Thoracic aorta (tissue), 2 donors: ENCODE results near the gene GCNT3. TPM values are rescaled to one million over a fixed set of nuclear protein-coding genes. Genes with fewer than 3 reads are reported as not detected.

Experiments
- ATAC-seq: fragments of 150-250 bp; one replicate; pipeline ENCODE4 v1.8.0; 2017; ENCODE audit warnings: low read depth; ENCODE audit not compliant: insufficient number of reproducible peaks, low FRiP score
- DNase-seq: peaks from one replicate; pipeline ENCODE4 v3.0.0-alpha.2; 2020; ENCODE audit warnings: low spot score
- H3K27ac ChIP-seq, 2 donors: fragments of 200-600 bp; sonication (generic); 1 replicate in 1 of 2; 2 replicates in 1 of 2; pipeline ENCODE4 v1.5.1; 2016; ENCODE audit warnings: mild to moderate bottlenecking in 2 of 2, moderate library complexity in 2 of 2
- H3K27me3 ChIP-seq: fragments of 200-600 bp; sonication (generic); replicated peaks from 2 replicates; pipeline ENCODE4 v1.6.0; 2016; ENCODE audit warnings: mild to moderate bottlenecking; ENCODE audit not compliant: insufficient read depth
- H3K36me3 ChIP-seq: fragments of 200-600 bp; sonication (generic); one replicate; pipeline ENCODE4 v1.5.1; 2016
- H3K4me1 ChIP-seq, 2 donors: fragments of 200-600 bp; sonication (generic); 1 replicate in 1 of 2; 2 replicates in 1 of 2; pipeline versions ENCODE4 v1.5.1 to v1.6.0; 2016; ENCODE audit warnings: low read depth in 2 of 2, mild to moderate bottlenecking in 1 of 2; ENCODE audit not compliant: control insufficient read depth in 1 of 2
- H3K4me3 ChIP-seq: fragments of 200-600 bp; sonication (generic); 2 replicates; pipeline ENCODE4 v1.5.1; 2016; ENCODE audit warnings: mild to moderate bottlenecking
- H3K9me3 ChIP-seq: fragments of 200-600 bp; sonication (generic); 2 replicates; pipeline ENCODE4 v1.5.1; 2016
- total RNA-seq, 2 donors: library from RNA; depleted of rRNA; stranded (reverse); fragments of >200 nt; gene quantifications; one replicate each; pipeline versions ENCODE4 v1.1.0 to v1.2.3, GENCODE V29; 2016
- TF ChIP-seq, protein P1 (sequence below): fragments of 200-600 bp; sonication (generic); IDR thresholded peaks from one replicate; pipeline ENCODE4 v1.5.1; 2019; ENCODE audit warnings: antibody characterized with exemption

GCNT3 gene
- total RNA-seq, 2 donors from 2014 or later: 0.92 TPM; not detected in 1

GRCh38 chr15:59659366-59659765 lies 47.8 kb downstream of the GCNT3 start:
- ATAC-seq: no peak
- DNase-seq: no peak
- Histone ChIP-seq H3K4me1 (peaks cover 10 to 16% of the 10 kb centered on the region in 2 donors), H3K27ac (no peak overlapping the region), H3K36me3 (peaks cover 11% of the 10 kb centered on the region), H3K27me3 (no peaks in the 10 kb centered on the region), H3K4me3 (no peak overlapping the region), H3K9me3 (no peaks in the 10 kb centered on the region)
- TF ChIP-seq, protein P1, sequence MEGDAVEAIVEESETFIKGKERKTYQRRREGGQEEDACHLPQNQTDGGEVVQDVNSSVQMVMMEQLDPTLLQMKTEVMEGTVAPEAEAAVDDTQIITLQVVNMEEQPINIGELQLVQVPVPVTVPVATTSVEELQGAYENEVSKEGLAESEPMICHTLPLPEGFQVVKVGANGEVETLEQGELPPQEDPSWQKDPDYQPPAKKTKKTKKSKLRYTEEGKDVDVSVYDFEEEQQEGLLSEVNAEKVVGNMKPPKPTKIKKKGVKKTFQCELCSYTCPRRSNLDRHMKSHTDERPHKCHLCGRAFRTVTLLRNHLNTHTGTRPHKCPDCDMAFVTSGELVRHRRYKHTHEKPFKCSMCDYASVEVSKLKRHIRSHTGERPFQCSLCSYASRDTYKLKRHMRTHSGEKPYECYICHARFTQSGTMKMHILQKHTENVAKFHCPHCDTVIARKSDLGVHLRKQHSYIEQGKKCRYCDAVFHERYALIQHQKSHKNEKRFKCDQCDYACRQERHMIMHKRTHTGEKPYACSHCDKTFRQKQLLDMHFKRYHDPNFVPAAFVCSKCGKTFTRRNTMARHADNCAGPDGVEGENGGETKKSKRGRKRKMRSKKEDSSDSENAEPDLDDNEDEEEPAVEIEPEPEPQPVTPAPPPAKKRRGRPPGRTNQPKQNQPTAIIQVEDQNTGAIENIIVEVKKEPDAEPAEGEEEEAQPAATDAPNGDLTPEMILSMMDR: no peak

- Histone ChIP-seq H3K27me3 (no peaks in the 10 kb centered on the region), H3K9me3 (no peaks in the 10 kb centered on the region), H3K4me3 (no peak overlapping the region), H3K27ac (no peak overlapping the region), H3K36me3 (peaks cover 16% of the 10 kb centered on the region), H3K4me1 (no peaks in the 10 kb centered on the region)
- TF ChIP-seq, protein P1: no peak
- DNase-seq (no peak), ATAC-seq (no peak)
Measured at GRCh38 chr15:59662260-59662659, 50.7 kb downstream of the GCNT3 start.

DNA sequence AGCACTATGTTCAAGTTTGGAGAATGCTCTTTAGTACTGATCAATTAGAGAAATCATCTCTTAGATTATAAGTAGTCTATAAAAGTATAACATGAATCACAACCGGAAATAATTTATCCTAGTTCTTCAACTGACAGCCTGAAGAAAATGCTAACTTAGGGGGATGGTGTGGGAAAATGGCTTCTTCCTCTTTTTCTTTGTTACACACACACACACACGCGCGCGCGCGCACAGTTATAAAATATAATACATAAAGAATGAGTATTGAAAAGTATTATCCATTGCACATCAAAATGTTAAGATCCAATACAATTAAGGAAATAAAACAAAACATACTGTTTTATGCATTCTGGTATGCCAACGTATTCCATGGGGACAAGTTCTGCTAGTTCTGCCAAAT lies 57.0 kb downstream of the GCNT3 start:
- TF ChIP-seq, protein P1: no peak
- H3K27me3 ChIP-seq: no peaks in the 10 kb centered on the region
- peaks cover 34% of the 10 kb centered on the region for H3K36me3 ChIP-seq
- H3K27ac ChIP-seq: no peak overlapping the region
- H3K4me3 ChIP-seq: no peak overlapping the region
- DNase-seq (no peak), ATAC-seq (no peak)
- no peaks in the 10 kb centered on the region for H3K4me1 ChIP-seq
- H3K9me3 ChIP-seq: no peaks in the 10 kb centered on the region

Other genes with a start within 250 kb of the GCNT3 start
- 100 to 1,000 TPM in 1 of 2 donors, 10 to 100 TPM in 1; 56.2 to 121 TPM for gene MYO1E, start 238.9 kb upstream of the GCNT3 start, total RNA-seq
- under 1 TPM; 0.14 to 0.71 TPM for gene FAM81A, start 173.6 kb upstream of the GCNT3 start, total RNA-seq
- gene GTF2A2, start 45.7 kb downstream of the GCNT3 start, total RNA-seq: 10 to 100 TPM; 23.3 to 26.7 TPM
- gene BNIP2, start 77.5 kb downstream of the GCNT3 start, total RNA-seq: 100 to 1,000 TPM; 126 to 183 TPM